Skeletal muscle tissue (tissue), 4 donors: ENCODE data around the gene CCDC184. TPM values are rescaled to one million over a fixed set of nuclear protein-coding genes. Genes with fewer than 3 reads are reported as not detected.
"Not testable (repeated sequence)": the region's sequence is repeated elsewhere in the genome, so short reads cannot be mapped to it uniquely, and the experiment has no call there.

Experiments used
- H3K27ac ChIP-seq: one replicate; pipeline ENCODE4 v1.7.0; 2013; ENCODE audit warnings: mild to moderate bottlenecking, low read depth, low read length, inconsistent platforms
- H3K27me3 ChIP-seq, 3 donors: one replicate each; pipeline ENCODE4 v1.7.0; 2013; ENCODE audit warnings: low read length in 3 of 3; ENCODE audit not compliant: control insufficient read depth in 3 of 3, insufficient read depth in 3 of 3
- H3K36me3 ChIP-seq, 3 donors: one replicate each; pipeline ENCODE4 v1.7.0; 2013; ENCODE audit warnings: low read length in 3 of 3; ENCODE audit not compliant: control insufficient read depth in 3 of 3, insufficient read depth in 3 of 3
- H3K4me1 ChIP-seq, 3 donors: one replicate each; pipeline ENCODE4 v1.7.0; 2013; ENCODE audit warnings: low read length in 3 of 3, mild to moderate bottlenecking in 3 of 3; ENCODE audit not compliant: control insufficient read depth in 3 of 3, insufficient read depth in 3 of 3
- H3K4me3 ChIP-seq, 3 donors: one replicate each; pipeline ENCODE4 v1.7.0; 2013; ENCODE audit warnings: low read length in 3 of 3
- H3K9ac ChIP-seq, 3 donors: one replicate each; pipeline ENCODE4 v1.7.0; 2013; ENCODE audit warnings: low read length in 3 of 3, mild to moderate bottlenecking in 3 of 3, moderate library complexity in 2 of 3, low read depth in 1 of 3
- H3K9me3 ChIP-seq, 3 donors: one replicate each; pipeline ENCODE4 v1.7.0; 2013; ENCODE audit warnings: low read length in 3 of 3; ENCODE audit not compliant: control insufficient read depth in 3 of 3
- total RNA-seq: library from RNA; depleted of rRNA; stranded (reverse); fragments of >200 nt; gene quantifications from one replicate; pipeline ENCODE4 v1.2.3, GENCODE V29; 2014
- donor health status: Osteomylitis.

Gene CCDC184
- total RNA-seq, 1 donor from 2014 or later, result 0.52 TPM

GRCh38 chr12:48224533-48224932 is 41.1 kb downstream of the CCDC184 start:
- not testable (repeated sequence) for H3K27ac ChIP-seq, H3K27me3 ChIP-seq, H3K36me3 ChIP-seq, H3K9me3 ChIP-seq, H3K4me1 ChIP-seq, H3K4me3 ChIP-seq, H3K9ac ChIP-seq

- H3K36me3 ChIP-seq, H3K4me3 ChIP-seq, H3K9me3 ChIP-seq, H3K4me1 ChIP-seq, H3K9ac ChIP-seq, H3K27ac ChIP-seq, H3K27me3 ChIP-seq: not testable (repeated sequence)
Measured at GRCh38 chr12:48231169-48231958, 47.9 kb downstream of the CCDC184 start.

Other genes with a start within 250 kb of the CCDC184 start
- gene TMEM106C, start 220.0 kb upstream of the CCDC184 start, total RNA-seq, result 43.3 TPM
- gene COL2A1, start 179.2 kb upstream of the CCDC184 start, total RNA-seq, result 88.2 TPM
- gene SENP1, start 77.6 kb upstream of the CCDC184 start, total RNA-seq, result 15.1 TPM
- 304 TPM for gene PFKM, start 64.3 kb upstream of the CCDC184 start, total RNA-seq
- gene ASB8, start 26.1 kb upstream of the CCDC184 start, total RNA-seq, result 32.9 TPM
- gene OR10AD1, start 19.6 kb downstream of the CCDC184 start, total RNA-seq, result not detected
- 16.7 TPM for gene ZNF641, start 167.3 kb downstream of the CCDC184 start, total RNA-seq